Kidney epithelial cell (primary cell): ENCODE data around the gene HEYL. TPM values are rescaled to one million over a fixed set of nuclear protein-coding genes. Genes with fewer than 3 reads are reported as not detected.

Source experiments
- DNase-seq: peaks from one replicate; pipeline ENCODE4 v3.0.0-alpha.2; 2010; ENCODE audit warnings: low read depth
- H3K27me3 ChIP-seq: 2 replicates; pipeline ENCODE4 v1.6.0; 2011; ENCODE audit warnings: low read length; ENCODE audit not compliant: control insufficient read depth, insufficient read depth
- H3K36me3 ChIP-seq: 2 replicates; pipeline ENCODE4 v1.5.1; 2011; ENCODE audit warnings: low read length; ENCODE audit not compliant: control insufficient read depth, insufficient read depth
- H3K4me3 ChIP-seq: 2 replicates; pipeline ENCODE4 v1.5.1; 2011; ENCODE audit warnings: low read depth, mild to moderate bottlenecking, control low read depth, low read length
- total RNA-seq: library from RNA; depleted of rRNA; stranded (reverse); fragments of >200 nt; gene quantifications from 2 replicates; pipeline ENCODE4 v1.2.3, GENCODE V29; 2015
- TF ChIP-seq, protein P1 (sequence below): IDR thresholded peaks from 2 replicates; pipeline ENCODE4 v1.5.1; 2011; ENCODE audit warnings: mild to moderate bottlenecking, moderate library complexity, low read length, control low read depth, inconsistent platforms; ENCODE audit not compliant: insufficient read depth, poor library complexity, severe bottlenecking

The HEYL gene
- total RNA-seq, 1 donor from 2014 or later: 4.8 TPM

DNA sequence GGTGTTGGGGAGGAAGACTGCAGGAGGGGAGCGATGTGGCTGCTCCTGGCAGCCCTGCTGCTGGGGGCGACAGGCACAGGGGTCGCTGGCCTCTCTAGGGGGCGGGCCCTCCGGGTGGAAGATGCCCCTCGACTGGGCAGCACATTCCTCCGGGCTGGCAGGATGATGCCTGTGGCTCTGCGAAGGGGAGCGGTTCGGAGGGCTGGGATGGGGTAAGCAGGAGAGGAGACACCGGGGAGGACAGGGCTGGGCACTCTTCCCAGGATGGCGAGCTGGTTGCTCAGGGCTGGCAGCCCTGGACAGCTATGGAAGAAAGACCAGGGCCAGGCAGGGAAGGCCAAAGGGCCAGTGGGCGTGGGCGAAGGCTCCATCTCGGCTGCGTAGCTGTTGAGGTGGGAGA, 12.8 kb downstream of the HEYL start:
- Histone ChIP-seq H3K4me3 (no peak overlapping the region), H3K27me3 (peaks cover 22% of the 10 kb centered on the region), H3K36me3 (no peaks in the 10 kb centered on the region)
- TF ChIP-seq, protein P1, sequence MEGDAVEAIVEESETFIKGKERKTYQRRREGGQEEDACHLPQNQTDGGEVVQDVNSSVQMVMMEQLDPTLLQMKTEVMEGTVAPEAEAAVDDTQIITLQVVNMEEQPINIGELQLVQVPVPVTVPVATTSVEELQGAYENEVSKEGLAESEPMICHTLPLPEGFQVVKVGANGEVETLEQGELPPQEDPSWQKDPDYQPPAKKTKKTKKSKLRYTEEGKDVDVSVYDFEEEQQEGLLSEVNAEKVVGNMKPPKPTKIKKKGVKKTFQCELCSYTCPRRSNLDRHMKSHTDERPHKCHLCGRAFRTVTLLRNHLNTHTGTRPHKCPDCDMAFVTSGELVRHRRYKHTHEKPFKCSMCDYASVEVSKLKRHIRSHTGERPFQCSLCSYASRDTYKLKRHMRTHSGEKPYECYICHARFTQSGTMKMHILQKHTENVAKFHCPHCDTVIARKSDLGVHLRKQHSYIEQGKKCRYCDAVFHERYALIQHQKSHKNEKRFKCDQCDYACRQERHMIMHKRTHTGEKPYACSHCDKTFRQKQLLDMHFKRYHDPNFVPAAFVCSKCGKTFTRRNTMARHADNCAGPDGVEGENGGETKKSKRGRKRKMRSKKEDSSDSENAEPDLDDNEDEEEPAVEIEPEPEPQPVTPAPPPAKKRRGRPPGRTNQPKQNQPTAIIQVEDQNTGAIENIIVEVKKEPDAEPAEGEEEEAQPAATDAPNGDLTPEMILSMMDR: no peak
- DNase-seq: no peak

DNA sequence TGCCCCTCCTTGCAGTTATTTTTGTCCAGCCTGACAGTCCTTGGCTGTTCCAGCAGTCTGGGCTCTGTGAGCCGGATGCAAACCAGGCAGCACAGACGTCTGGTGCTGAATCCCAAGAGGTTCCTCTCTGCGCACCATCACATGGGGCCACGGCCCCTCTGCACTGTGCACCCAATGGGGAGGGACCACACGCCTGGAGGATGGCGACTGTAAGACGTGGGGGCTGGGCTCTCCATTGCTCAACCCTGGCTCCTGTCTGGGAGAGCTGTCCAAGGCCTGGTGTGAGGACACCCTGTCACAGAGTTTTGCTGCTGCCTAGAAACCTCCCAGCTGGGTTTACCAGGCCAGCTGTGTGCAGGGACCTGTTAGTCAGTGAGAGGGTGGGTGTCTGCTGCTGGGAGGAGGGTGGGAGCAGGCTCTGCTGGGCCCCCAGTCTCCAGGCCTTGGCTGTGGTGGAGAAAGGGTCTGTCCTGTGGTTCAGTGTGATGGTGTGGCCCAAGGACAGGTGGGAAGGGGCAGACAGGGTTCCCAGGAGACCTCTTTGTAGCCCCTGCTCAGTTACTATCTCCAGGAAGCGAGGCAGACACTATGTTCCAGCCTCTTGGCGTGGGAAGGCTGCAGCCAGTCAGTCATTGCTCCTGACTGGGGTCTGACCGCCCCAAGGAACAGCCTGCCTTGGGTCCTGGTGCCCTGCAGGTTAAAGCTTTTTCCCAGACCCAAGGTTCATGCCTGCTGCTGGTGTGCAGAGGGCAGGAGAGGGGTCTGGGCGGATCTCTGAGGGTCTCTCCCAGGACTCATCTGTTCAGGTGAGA, 13.8 kb downstream of the HEYL start:
- TF ChIP-seq, protein P1: no peak
- DNase-seq: no peak
- Histone ChIP-seq H3K36me3 (no peaks in the 10 kb centered on the region), H3K27me3 (peaks cover 20% of the 10 kb centered on the region), H3K4me3 (no peak overlapping the region)

DNA sequence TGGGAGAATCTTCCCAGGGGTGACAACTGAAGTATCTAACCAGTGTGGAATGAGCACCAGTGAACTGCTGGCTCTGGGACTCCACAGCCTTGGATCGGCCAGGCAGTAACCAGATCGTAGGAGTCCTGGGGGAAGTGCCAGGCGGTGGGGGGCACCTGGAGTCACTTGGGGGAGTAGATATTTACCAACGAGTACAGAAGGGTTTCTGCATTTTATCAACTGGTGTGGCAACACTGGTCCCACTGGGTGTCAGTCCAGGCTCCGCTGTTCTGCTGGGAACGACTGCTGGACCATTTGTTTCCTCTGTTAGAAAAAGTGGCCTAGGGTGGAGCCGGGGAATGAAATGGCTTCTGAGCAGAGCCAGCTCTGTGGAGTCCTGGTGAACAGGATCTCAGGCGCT, 14.4 kb downstream of the HEYL start:
- TF ChIP-seq, protein P1: no peak
- Histone ChIP-seq H3K27me3 (peaks cover 18% of the 10 kb centered on the region), H3K36me3 (no peaks in the 10 kb centered on the region), H3K4me3 (no peak overlapping the region)
- no peak for DNase-seq

DNA sequence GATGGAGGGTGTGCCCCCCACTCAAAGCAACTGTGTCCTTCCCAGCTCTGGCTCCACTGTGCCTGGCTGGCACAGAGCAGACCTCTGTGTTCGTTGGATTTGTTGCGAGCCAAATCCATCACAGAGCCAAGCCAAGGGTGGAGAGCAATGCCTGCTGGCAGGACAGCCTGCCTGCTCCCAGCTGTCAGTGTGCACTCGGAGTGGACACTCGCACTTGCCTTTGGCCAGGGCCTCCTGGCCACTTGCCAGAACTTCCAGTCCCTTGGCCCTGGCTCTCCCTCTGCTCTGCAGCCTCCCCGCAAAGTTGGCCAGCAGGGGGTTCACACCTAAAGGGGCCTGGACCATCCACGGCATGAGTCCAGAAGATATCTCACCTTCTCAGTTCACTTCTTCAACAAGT, 16.4 kb downstream of the HEYL start:
- no peak for DNase-seq
- Histone ChIP-seq H3K4me3 (no peak overlapping the region), H3K27me3 (peaks cover 18% of the 10 kb centered on the region), H3K36me3 (no peaks in the 10 kb centered on the region)
- TF ChIP-seq, protein P1: no peak

DNA sequence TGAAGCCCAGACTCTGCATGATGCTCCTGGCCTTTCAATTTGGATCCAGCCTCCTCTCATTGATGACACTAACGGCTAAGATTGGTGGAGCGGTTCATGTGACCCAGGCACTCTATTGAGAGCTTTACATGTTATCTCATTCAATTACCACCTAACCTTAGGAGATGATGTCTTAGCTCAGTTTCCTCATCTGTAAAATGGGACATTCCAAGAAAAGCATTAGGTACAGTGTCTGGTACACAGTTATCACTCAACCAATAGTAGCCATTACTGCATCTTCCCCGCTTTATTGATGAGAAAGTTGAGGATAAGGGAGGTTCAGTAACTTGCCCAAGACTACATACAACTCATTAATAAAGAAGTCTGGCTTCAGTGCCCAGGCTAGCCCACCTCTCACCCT, 17.0 kb downstream of the HEYL start:
- no peak for DNase-seq
- TF ChIP-seq, protein P1: no peak
- Histone ChIP-seq H3K36me3 (no peaks in the 10 kb centered on the region), H3K4me3 (no peak overlapping the region), H3K27me3 (peaks cover 18% of the 10 kb centered on the region)
